Measurements from ENCODE around the gene CPT1C.

Gene CPT1C

GRCh38 chr19:49749771-49750170 is 58.9 kb downstream of the CPT1C start:
- Histone ChIP-seq H3K4me3 (ENCODE audit: low read depth, low read length) (no peak overlapping the region), H3K36me3 (ENCODE audit: control insufficient read depth, insufficient read depth, low read length) (no peaks in the 10 kb centered on the region), H3K79me2 (no peaks in the 10 kb centered on the region), H3K4me2 (ENCODE audit: low read length) (no peak overlapping the region), H3K27me3 (ENCODE audit: control insufficient read depth, insufficient read depth, low read length) (no peaks in the 10 kb centered on the region), H2AFZ (no peak overlapping the region), H3K9ac (no peak overlapping the region), H3K27ac (no peak overlapping the region), H3K9me3 (ENCODE audit: control insufficient read depth, low read length) (no peaks in the 10 kb centered on the region), H3K4me1 (no peaks in the 10 kb centered on the region)
- TF ChIP-seq CTCF (IDR thresholded peaks at IDR 0.05), result no peak

- Histone ChIP-seq H3K9ac (no peak overlapping the region), H2AFZ (no peak overlapping the region), H3K4me3 (ENCODE audit: low read depth, low read length) (no peak overlapping the region), H3K4me2 (ENCODE audit: low read length) (no peak overlapping the region), H3K79me2 (no peaks in the 10 kb centered on the region), H3K27ac (no peak overlapping the region), H3K27me3 (ENCODE audit: control insufficient read depth, insufficient read depth, low read length) (no peaks in the 10 kb centered on the region), H3K9me3 (ENCODE audit: control insufficient read depth, low read length) (no peaks in the 10 kb centered on the region), H3K36me3 (ENCODE audit: control insufficient read depth, insufficient read depth, low read length) (no peaks in the 10 kb centered on the region), H3K4me1 (no peaks in the 10 kb centered on the region)
- no peak for TF ChIP-seq CTCF (IDR thresholded peaks at IDR 0.05)
Observed at GRCh38 chr19:49752701-49753100, 61.8 kb downstream of the CPT1C start.

GRCh38 chr19:49755956-49756355 is 65.0 kb downstream of the CPT1C start:
- Histone ChIP-seq H3K9ac (no peak overlapping the region), H3K27ac (no peak overlapping the region), H3K4me1 (no peaks in the 10 kb centered on the region), H3K9me3 (ENCODE audit: control insufficient read depth, low read length) (no peaks in the 10 kb centered on the region), H3K36me3 (ENCODE audit: control insufficient read depth, insufficient read depth, low read length) (no peaks in the 10 kb centered on the region), H2AFZ (no peak overlapping the region), H3K79me2 (no peaks in the 10 kb centered on the region), H3K27me3 (ENCODE audit: control insufficient read depth, insufficient read depth, low read length) (no peaks in the 10 kb centered on the region), H3K4me3 (ENCODE audit: low read depth, low read length) (no peak overlapping the region), H3K4me2 (ENCODE audit: low read length) (no peak overlapping the region)
- no peak for TF ChIP-seq CTCF (IDR thresholded peaks at IDR 0.05)

DNA sequence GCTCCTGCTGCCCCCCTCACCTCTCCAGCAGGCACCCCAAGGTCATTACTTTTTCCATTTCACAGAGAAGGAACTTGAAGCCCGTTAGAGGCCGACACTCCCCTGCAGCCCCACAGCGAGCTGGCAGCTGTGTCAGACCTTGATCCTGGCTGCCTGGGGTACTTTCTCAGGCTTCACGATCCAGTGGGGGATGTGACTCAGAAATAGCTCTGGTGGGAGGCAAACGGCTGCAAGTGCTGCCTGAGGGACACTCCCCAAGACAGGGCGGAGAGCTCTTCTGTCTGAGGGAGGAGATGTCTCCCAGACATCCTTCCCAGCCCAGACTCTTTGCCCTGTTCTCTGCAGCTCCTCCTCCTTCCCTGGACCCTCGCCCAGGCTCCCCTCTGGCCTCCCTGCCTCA is 67.4 kb downstream of the CPT1C start:
- H3K4me2 ChIP-seq (ENCODE audit: low read length), result no peak overlapping the region
- H3K4me1 ChIP-seq, result no peaks in the 10 kb centered on the region
- H3K9ac ChIP-seq, result no peak overlapping the region
- no peak for TF ChIP-seq CTCF (IDR thresholded peaks at IDR 0.05)
- H3K27me3 ChIP-seq (ENCODE audit: control insufficient read depth, insufficient read depth, low read length), result no peaks in the 10 kb centered on the region
- H3K79me2 ChIP-seq, result no peaks in the 10 kb centered on the region
- H3K27ac ChIP-seq, result no peak overlapping the region
- no peaks in the 10 kb centered on the region for H3K9me3 ChIP-seq (ENCODE audit: control insufficient read depth, low read length)
- H3K36me3 ChIP-seq (ENCODE audit: control insufficient read depth, insufficient read depth, low read length), result no peaks in the 10 kb centered on the region
- no peak overlapping the region for H3K4me3 ChIP-seq (ENCODE audit: low read depth, low read length)
- no peak overlapping the region for H2AFZ ChIP-seq

DNA sequence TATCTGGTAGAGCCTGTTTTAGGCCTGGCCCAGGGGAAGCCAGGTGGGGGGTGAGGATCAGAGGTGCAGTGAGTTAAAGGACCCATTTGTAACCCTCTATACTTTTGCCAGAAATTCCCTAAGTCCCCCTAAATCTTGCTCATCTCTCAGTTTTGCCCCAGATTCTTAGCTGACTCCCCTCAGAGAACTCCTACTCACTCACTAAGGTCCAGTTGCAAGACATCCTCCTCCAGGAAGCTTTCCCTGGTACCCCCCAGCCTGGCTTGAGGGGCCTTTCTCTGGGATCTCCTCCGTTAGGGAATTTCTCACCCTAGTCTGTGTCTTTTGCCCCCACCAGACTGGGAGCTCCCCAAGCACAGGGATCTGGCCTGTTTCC is 70.3 kb downstream of the CPT1C start:
- no peak overlapping the region for H3K4me3 ChIP-seq (ENCODE audit: low read depth, low read length)
- peak overlapping the region; percentile 44 for H3K27ac ChIP-seq
- H3K4me1 ChIP-seq, result no peaks in the 10 kb centered on the region
- H3K4me2 ChIP-seq (ENCODE audit: low read length), result no peak overlapping the region
- no peaks in the 10 kb centered on the region for H3K27me3 ChIP-seq (ENCODE audit: control insufficient read depth, insufficient read depth, low read length)
- no peaks in the 10 kb centered on the region for H3K9me3 ChIP-seq (ENCODE audit: control insufficient read depth, low read length)
- no peaks in the 10 kb centered on the region for H3K79me2 ChIP-seq
- no peaks in the 10 kb centered on the region for H3K36me3 ChIP-seq (ENCODE audit: control insufficient read depth, insufficient read depth, low read length)
- H3K9ac ChIP-seq, result no peak overlapping the region
- no peak for TF ChIP-seq CTCF (IDR thresholded peaks at IDR 0.05)
- peak overlapping the region; percentile 38 for H2AFZ ChIP-seq

All from parathyroid adenoma (tissue), 2 donors.